Kidney (tissue), 14 donors: ENCODE measurements around the gene SAP130. TPM values are rescaled to one million over a fixed set of nuclear protein-coding genes. Genes with fewer than 3 reads are reported as not detected.

ENCODE experiments used
- DNase-seq, 5 donors: peaks; one replicate each; pipeline ENCODE4 v3.0.0-alpha.2; 2013 to 2020
- FAIRE-seq: peaks from 2 replicates; lab custom pipeline; 2012; peaks lifted over from hg19 to GRCh38; lab: Jason Lieb, UNC
- H3K27ac ChIP-seq, 2 donors: one replicate each; pipeline ENCODE4 v1.7.0; 2013; ENCODE audit warnings: low read depth in 2 of 2, low read length in 2 of 2, inconsistent platforms in 1 of 2
- H3K27me3 ChIP-seq: one replicate; pipeline ENCODE4 v1.7.1; 2013; ENCODE audit warnings: low read length, inconsistent platforms; ENCODE audit not compliant: control insufficient read depth, insufficient read depth
- H3K36me3 ChIP-seq, 3 donors: one replicate each; pipeline versions ENCODE4 v1.7.0 to v1.7.1; 2013; ENCODE audit warnings: low read length in 3 of 3, control low read depth in 1 of 3, inconsistent platforms in 1 of 3; ENCODE audit not compliant: insufficient read depth in 3 of 3, control insufficient read depth in 2 of 3
- H3K4me1 ChIP-seq, 3 donors: one replicate each; pipeline versions ENCODE4 v1.7.0 to v1.7.1; 2013; ENCODE audit warnings: low read length in 3 of 3, inconsistent platforms in 1 of 3, low read depth in 1 of 3; ENCODE audit not compliant: control insufficient read depth in 2 of 3, insufficient read depth in 2 of 3
- H3K4me3 ChIP-seq, 3 donors: one replicate each; pipeline versions ENCODE4 v1.7.0 to v1.8.1; 2013; ENCODE audit warnings: low read length in 3 of 3, control low read depth in 1 of 3, inconsistent platforms in 1 of 3
- H3K9ac ChIP-seq, 3 donors: one replicate each; pipeline versions ENCODE4 v1.7.0 to v1.7.1; 2013; ENCODE audit warnings: low read length in 3 of 3, control low read depth in 1 of 3, inconsistent platforms in 1 of 3
- H3K9me3 ChIP-seq, 3 donors: one replicate each; pipeline versions ENCODE4 v1.7.0 to v1.7.1; 2013; ENCODE audit warnings: low read length in 3 of 3, control low read depth in 1 of 3, inconsistent platforms in 1 of 3; ENCODE audit not compliant: control insufficient read depth in 2 of 3, insufficient read depth in 1 of 3
- intact Hi-C: fragments of 100-400 bp; cut with DNase I; formaldehyde crosslinking; loops from one replicate; pipeline ENCODE4 v1.11.1; 2022
- polyA plus RNA-seq: library from polyadenylated mRNA; stranded (reverse); fragments of 350-450 nt; fragmentation: Illumina TruSeq; extraction: RNeasy Lipid Tissue Mini Kit (QIAGEN cat#74804); gene quantifications from one replicate; pipeline ENCODE4 v1.2.3, GENCODE V29; 2014; ENCODE audit warnings: low read depth, low replicate concordance; ENCODE audit not compliant: insufficient read depth
- total RNA-seq: library from RNA; stranded (reverse); fragmentation: NEBNext Ultra II Directional; extraction: Animal tissue kit (Norgen Biotek cat#: 25700); gene quantifications from one replicate; pipeline ENCODE4 v1.2.1, GENCODE V29; 2021
- TF ChIP-seq, protein P1 (sequence below): IDR thresholded peaks from 3 replicates; pipeline ENCODE4 v1.5.1; 2012; ENCODE audit warnings: mild to moderate bottlenecking, moderate library complexity, borderline replicate concordance; ENCODE audit not compliant: insufficient read depth; ENCODE audit errors: extremely low read depth
- donor health status: control.
- donor health status: control.
- donor health status: control.
- donor health status: control.
- donor health status: control.
- donor health status: DM: yes; HTN: yes; CAD: no.
- donor health status: Normal renal cell carcinoma (clear cell type).

The SAP130 gene
- total and polyA plus RNA-seq, 2 donors from 2014 or later = 6.2 to 17.5 TPM

DNA sequence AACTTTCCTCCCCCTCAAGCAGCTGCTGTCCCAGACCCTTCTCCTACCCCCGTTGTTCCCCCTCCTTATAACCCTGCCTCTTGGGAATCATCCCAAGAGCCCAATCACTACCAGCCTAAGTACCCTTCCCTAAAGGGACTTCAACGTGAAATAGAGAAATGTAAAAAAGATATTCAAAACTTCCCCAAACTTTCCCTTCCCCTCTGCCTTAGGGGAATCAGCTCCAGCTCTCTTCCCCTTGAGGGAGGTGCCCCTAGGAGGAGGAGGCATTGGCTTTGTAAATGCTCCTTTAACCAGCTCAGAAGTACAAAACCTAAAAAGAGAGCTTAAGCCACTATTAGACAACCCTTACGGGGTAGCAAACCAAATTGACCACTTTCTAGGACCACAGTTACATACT, 10.6 kb upstream of the SAP130 start:
- intact Hi-C loops = no loop called here
- peaks cover 0 to 27% (median 0%) of the 10 kb centered on the region in 3 donors for H3K9me3 ChIP-seq
- TF ChIP-seq, protein P1, sequence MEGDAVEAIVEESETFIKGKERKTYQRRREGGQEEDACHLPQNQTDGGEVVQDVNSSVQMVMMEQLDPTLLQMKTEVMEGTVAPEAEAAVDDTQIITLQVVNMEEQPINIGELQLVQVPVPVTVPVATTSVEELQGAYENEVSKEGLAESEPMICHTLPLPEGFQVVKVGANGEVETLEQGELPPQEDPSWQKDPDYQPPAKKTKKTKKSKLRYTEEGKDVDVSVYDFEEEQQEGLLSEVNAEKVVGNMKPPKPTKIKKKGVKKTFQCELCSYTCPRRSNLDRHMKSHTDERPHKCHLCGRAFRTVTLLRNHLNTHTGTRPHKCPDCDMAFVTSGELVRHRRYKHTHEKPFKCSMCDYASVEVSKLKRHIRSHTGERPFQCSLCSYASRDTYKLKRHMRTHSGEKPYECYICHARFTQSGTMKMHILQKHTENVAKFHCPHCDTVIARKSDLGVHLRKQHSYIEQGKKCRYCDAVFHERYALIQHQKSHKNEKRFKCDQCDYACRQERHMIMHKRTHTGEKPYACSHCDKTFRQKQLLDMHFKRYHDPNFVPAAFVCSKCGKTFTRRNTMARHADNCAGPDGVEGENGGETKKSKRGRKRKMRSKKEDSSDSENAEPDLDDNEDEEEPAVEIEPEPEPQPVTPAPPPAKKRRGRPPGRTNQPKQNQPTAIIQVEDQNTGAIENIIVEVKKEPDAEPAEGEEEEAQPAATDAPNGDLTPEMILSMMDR = no peak
- H3K36me3 ChIP-seq = no peaks in the 10 kb centered on the region
- H3K4me1 ChIP-seq = no peaks in the 10 kb centered on the region
- DNase-seq (no peak), FAIRE-seq (no peak)
- no peak overlapping the region for H3K9ac ChIP-seq
- no peak overlapping the region for H3K4me3 ChIP-seq
- no peak overlapping the region for H3K27ac ChIP-seq
- no peaks in the 10 kb centered on the region for H3K27me3 ChIP-seq

DNA sequence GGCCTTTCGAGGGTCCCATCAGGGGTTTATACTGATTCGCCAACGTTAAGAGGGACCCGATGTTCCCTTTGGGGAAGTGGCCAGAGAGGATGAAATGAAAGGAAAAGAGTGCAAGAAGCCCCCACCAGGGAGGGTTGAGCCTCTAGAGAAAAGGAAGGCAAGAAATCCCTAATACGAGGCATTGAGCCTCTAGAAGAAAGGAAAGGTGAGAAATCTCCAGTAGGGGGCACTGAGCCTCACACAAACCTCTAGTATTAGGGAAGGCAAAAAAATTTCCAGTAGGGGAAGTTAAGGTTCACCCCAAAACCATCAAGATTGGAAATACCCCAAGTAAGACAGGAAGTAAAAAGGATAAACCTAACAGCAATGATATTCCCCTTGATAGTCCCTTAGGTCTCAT, 9.8 kb upstream of the SAP130 start:
- H3K4me1 ChIP-seq = no peaks in the 10 kb centered on the region
- no peak overlapping the region for H3K4me3 ChIP-seq
- TF ChIP-seq, protein P1 = no peak
- DNase-seq (no peak), FAIRE-seq (no peak)
- intact Hi-C loops = no loop called here
- H3K9me3 ChIP-seq = peaks cover 0 to 20% (median 0%) of the 10 kb centered on the region in 3 donors
- H3K9ac ChIP-seq = no peak overlapping the region
- no peaks in the 10 kb centered on the region for H3K36me3 ChIP-seq
- H3K27me3 ChIP-seq = no peaks in the 10 kb centered on the region
- no peak overlapping the region for H3K27ac ChIP-seq

DNA sequence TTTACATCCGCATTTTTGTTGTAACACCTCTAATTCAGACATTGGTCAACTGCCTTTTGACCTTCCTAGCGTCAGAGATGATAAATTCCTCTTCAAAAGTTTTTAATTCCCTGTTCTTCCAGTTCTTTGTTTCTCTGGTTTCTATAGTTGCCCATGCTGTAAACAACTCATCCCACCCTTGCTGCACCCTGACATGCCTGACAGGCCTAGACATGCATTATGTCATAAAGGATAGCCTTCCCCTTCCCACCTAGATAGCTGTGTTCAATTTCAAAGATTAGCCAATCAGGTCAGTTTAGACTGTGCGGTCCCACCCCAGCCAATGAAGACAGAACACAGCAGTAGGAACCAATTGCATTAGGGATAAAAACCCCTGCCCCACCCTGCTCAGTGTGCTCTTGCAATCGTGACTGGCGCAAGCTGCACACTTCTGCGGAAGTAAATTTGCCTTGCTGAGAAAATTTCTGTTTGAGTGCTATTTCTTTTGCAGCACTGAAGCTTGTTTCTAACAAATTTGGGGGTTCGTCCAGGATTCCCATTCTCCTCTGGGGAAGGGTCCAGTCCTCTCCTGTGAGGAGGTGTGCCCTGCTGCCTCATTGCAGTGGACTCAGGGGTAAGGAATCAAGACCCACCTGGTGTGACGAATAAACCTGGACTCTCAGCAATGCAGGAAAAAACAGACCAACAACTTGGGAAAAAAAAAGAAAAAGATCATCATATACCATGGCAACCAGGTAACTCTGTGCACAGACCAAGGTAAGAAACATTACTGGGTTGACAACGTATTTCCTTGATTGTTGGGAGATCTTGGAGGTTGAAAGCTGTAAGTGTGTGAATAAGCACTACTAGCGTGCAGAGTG, 9.1 kb upstream of the SAP130 start:
- no peaks in the 10 kb centered on the region for H3K27me3 ChIP-seq
- TF ChIP-seq, protein P1 = no peak
- intact Hi-C loops = no loop called here
- no peaks in the 10 kb centered on the region for H3K36me3 ChIP-seq
- no peak overlapping the region for H3K4me3 ChIP-seq
- no peaks in the 10 kb centered on the region for H3K4me1 ChIP-seq
- H3K9me3 ChIP-seq = peaks cover 0 to 25% (median 3%) of the 10 kb centered on the region in 3 donors
- FAIRE-seq (no peak), DNase-seq (no peak)
- no peak overlapping the region for H3K27ac ChIP-seq
- no peak overlapping the region for H3K9ac ChIP-seq
